Kidney (tissue), 14 donors: ENCODE measurements around the gene CCDC149. TPM values are rescaled to one million over a fixed set of nuclear protein-coding genes. Genes with fewer than 3 reads are reported as not detected.

Source experiments
- DNase-seq, 5 donors: peaks; one replicate each; pipeline ENCODE4 v3.0.0-alpha.2; 2013 to 2020
- FAIRE-seq: peaks from 2 replicates; lab custom pipeline; 2012; peaks lifted over from hg19 to GRCh38; lab: Jason Lieb, UNC
- H3K27ac ChIP-seq, 2 donors: one replicate each; pipeline ENCODE4 v1.7.0; 2013; ENCODE audit warnings: low read depth in 2 of 2, low read length in 2 of 2, inconsistent platforms in 1 of 2
- H3K27me3 ChIP-seq: one replicate; pipeline ENCODE4 v1.7.1; 2013; ENCODE audit warnings: low read length, inconsistent platforms; ENCODE audit not compliant: control insufficient read depth, insufficient read depth
- H3K36me3 ChIP-seq, 3 donors: one replicate each; pipeline versions ENCODE4 v1.7.0 to v1.7.1; 2013; ENCODE audit warnings: low read length in 3 of 3, control low read depth in 1 of 3, inconsistent platforms in 1 of 3; ENCODE audit not compliant: insufficient read depth in 3 of 3, control insufficient read depth in 2 of 3
- H3K4me1 ChIP-seq, 3 donors: one replicate each; pipeline versions ENCODE4 v1.7.0 to v1.7.1; 2013; ENCODE audit warnings: low read length in 3 of 3, inconsistent platforms in 1 of 3, low read depth in 1 of 3; ENCODE audit not compliant: control insufficient read depth in 2 of 3, insufficient read depth in 2 of 3
- H3K4me3 ChIP-seq, 3 donors: one replicate each; pipeline versions ENCODE4 v1.7.0 to v1.8.1; 2013; ENCODE audit warnings: low read length in 3 of 3, control low read depth in 1 of 3, inconsistent platforms in 1 of 3
- H3K9ac ChIP-seq, 3 donors: one replicate each; pipeline versions ENCODE4 v1.7.0 to v1.7.1; 2013; ENCODE audit warnings: low read length in 3 of 3, control low read depth in 1 of 3, inconsistent platforms in 1 of 3
- H3K9me3 ChIP-seq, 3 donors: one replicate each; pipeline versions ENCODE4 v1.7.0 to v1.7.1; 2013; ENCODE audit warnings: low read length in 3 of 3, control low read depth in 1 of 3, inconsistent platforms in 1 of 3; ENCODE audit not compliant: control insufficient read depth in 2 of 3, insufficient read depth in 1 of 3
- CTCF ChIP-seq: IDR thresholded peaks from 3 replicates; pipeline ENCODE4 v1.5.1; 2012; ENCODE audit warnings: mild to moderate bottlenecking, moderate library complexity, borderline replicate concordance; ENCODE audit not compliant: insufficient read depth; ENCODE audit errors: extremely low read depth
- intact Hi-C: fragments of 100-400 bp; cut with DNase I; formaldehyde crosslinking; loops from one replicate; pipeline ENCODE4 v1.11.1; 2022
- polyA plus RNA-seq: library from polyadenylated mRNA; stranded (reverse); fragments of 350-450 nt; fragmentation: Illumina TruSeq; extraction: RNeasy Lipid Tissue Mini Kit (QIAGEN cat#74804); gene quantifications from one replicate; pipeline ENCODE4 v1.2.3, GENCODE V29; 2014; ENCODE audit warnings: low read depth, low replicate concordance; ENCODE audit not compliant: insufficient read depth
- total RNA-seq: library from RNA; stranded (reverse); fragmentation: NEBNext Ultra II Directional; extraction: Animal tissue kit (Norgen Biotek cat#: 25700); gene quantifications from one replicate; pipeline ENCODE4 v1.2.1, GENCODE V29; 2021
- donor health status: control.
- donor health status: control.
- donor health status: control.
- donor health status: control.
- donor health status: control.
- donor health status: DM: yes; HTN: yes; CAD: no.
- donor health status: Normal renal cell carcinoma (clear cell type).

The CCDC149 gene
- total and polyA plus RNA-seq, 2 donors from 2014 or later, result 6.9 to 21.8 TPM

- DNase-seq (no peak), FAIRE-seq (no peak)
- Histone ChIP-seq H3K9me3 (no peaks in the 10 kb centered on the region), H3K4me1 (no peaks in the 10 kb centered on the region), H3K9ac (no peak overlapping the region), H3K36me3 (no peaks in the 10 kb centered on the region), H3K27me3 (no peaks in the 10 kb centered on the region), H3K27ac (no peak overlapping the region), H3K4me3 (no peak overlapping the region)
- intact Hi-C loops, result no loop called here
- no peak for TF ChIP-seq CTCF
Measured at GRCh38 chr4:24889991-24890390, 22.9 kb downstream of the CCDC149 start.

DNA sequence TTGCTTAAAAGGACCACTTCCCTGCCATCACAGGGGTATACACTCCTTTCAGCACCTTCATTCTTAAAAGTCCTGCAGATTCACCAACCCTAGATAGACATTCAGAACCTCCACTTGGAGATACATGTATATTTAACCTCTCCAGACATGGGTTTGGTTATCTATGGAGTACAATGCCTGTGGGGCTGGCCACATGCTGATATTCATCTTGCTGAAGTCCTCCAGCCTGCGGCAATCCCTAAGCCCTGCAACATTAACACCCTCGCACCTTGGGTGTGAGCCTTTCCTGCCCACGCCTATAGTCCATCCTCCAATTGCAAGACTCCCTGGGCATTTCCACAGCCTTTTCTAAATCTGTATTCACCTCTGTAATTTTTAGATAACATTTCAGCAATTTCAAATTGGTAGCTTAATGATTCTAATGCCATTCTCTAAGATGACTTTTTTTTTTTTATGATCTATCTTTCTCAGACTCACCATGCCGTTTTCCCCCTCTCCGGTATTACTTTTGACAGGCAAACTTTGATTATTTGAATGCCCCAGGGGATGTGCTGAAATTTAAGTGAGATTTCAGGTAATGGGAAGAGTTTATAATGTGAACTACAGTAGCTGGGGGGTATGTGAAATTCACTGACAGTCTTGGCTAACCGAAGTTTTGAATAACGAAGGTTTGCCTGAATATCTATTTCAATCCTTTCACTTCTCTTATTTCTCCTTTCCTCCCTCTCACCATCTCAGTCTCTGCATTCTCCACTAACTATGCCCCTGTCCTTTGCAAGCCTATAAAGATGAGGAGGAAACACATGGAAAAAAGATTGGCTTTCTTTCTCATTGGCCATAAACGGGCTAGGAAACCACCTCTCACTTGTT, 24.1 kb downstream of the CCDC149 start:
- no peak for TF ChIP-seq CTCF
- no peaks in the 10 kb centered on the region for H3K27me3 ChIP-seq
- no peaks in the 10 kb centered on the region for H3K4me1 ChIP-seq
- H3K9me3 ChIP-seq, result no peaks in the 10 kb centered on the region
- H3K27ac ChIP-seq, result no peak overlapping the region
- no peak overlapping the region for H3K4me3 ChIP-seq
- no peak overlapping the region for H3K9ac ChIP-seq
- intact Hi-C loops, result no loop called here
- FAIRE-seq, result no peak
- H3K36me3 ChIP-seq, result no peaks in the 10 kb centered on the region
- DNase-seq, result no peak

GRCh38 chr4:24887881-24888430, 24.9 kb downstream of the CCDC149 start:
- TF ChIP-seq CTCF, result no peak
- no peaks in the 10 kb centered on the region for H3K27me3 ChIP-seq
- H3K4me3 ChIP-seq, result no peak overlapping the region
- no peaks in the 10 kb centered on the region for H3K4me1 ChIP-seq
- DNase-seq, result no peak
- H3K27ac ChIP-seq, result no peak overlapping the region
- H3K9me3 ChIP-seq, result no peaks in the 10 kb centered on the region
- no peak for FAIRE-seq
- H3K36me3 ChIP-seq, result no peaks in the 10 kb centered on the region
- H3K9ac ChIP-seq, result no peak overlapping the region
- intact Hi-C loops, result no loop called here
